Measurements from ENCODE around the gene TRIM5. TPM values are rescaled to one million over a fixed set of nuclear protein-coding genes. Genes with fewer than 3 reads are reported as not detected.
"Not testable (repeated sequence)": the region's sequence is repeated elsewhere in the genome, so short reads cannot be mapped to it uniquely, and the experiment has no call there.

TRIM5 gene
- polyA plus RNA-seq, 1 donor = 23.9 TPM

- Histone ChIP-seq H3K36me3 (ENCODE audit: control insufficient read depth, insufficient read depth, low read length) (peaks cover 31% of the 10 kb centered on the region), H3K27ac (ENCODE audit: low read length) (no peak overlapping the region), H3K27me3 (ENCODE audit: control insufficient read depth, insufficient read depth, low read length) (no peaks in the 10 kb centered on the region), H3K4me3 (ENCODE audit: low read length) (no peak overlapping the region), H3K4me1 (ENCODE audit: control insufficient read depth, insufficient read depth, low read length) (no peaks in the 10 kb centered on the region), H3K9me3 (ENCODE audit: control insufficient read depth, low read depth, low read length) (no peaks in the 10 kb centered on the region)
- no peak for DNase-seq
- WGBS (ENCODE audit: insufficient coverage, low lambda C conversion rate) = no CpG with 5 or more reads among the region's 5 CpGs
Measured at GRCh38 chr11:5665746-5666401, 19.0 kb downstream of the TRIM5 start.

- H3K4me1 ChIP-seq (ENCODE audit: control insufficient read depth, insufficient read depth, low read length) = no peaks in the 10 kb centered on the region
- DNase-seq = no peak
- no peaks in the 10 kb centered on the region for H3K9me3 ChIP-seq (ENCODE audit: control insufficient read depth, low read depth, low read length)
- no CpG with 5 or more reads among the region's 4 CpGs for WGBS (ENCODE audit: insufficient coverage, low lambda C conversion rate)
- H3K27me3 ChIP-seq (ENCODE audit: control insufficient read depth, insufficient read depth, low read length) = no peaks in the 10 kb centered on the region
- no peak overlapping the region for H3K4me3 ChIP-seq (ENCODE audit: low read length)
- peaks cover 26% of the 10 kb centered on the region for H3K36me3 ChIP-seq (ENCODE audit: control insufficient read depth, insufficient read depth, low read length)
- no peak overlapping the region for H3K27ac ChIP-seq (ENCODE audit: low read length)
Measured at GRCh38 chr11:5665051-5665570, 19.8 kb downstream of the TRIM5 start.

- Histone ChIP-seq H3K27ac (ENCODE audit: low read length) (no peak overlapping the region), H3K36me3 (ENCODE audit: control insufficient read depth, insufficient read depth, low read length) (peaks cover 22% of the 10 kb centered on the region), H3K4me3 (ENCODE audit: low read length) (no peak overlapping the region), H3K4me1 (ENCODE audit: control insufficient read depth, insufficient read depth, low read length) (no peaks in the 10 kb centered on the region), H3K27me3 (ENCODE audit: control insufficient read depth, insufficient read depth, low read length) (no peaks in the 10 kb centered on the region), H3K9me3 (ENCODE audit: control insufficient read depth, low read depth, low read length) (no peaks in the 10 kb centered on the region)
- no peak for DNase-seq
- no CpG with 5 or more reads among the region's 2 CpGs for WGBS (ENCODE audit: insufficient coverage, low lambda C conversion rate)
Measured at GRCh38 chr11:5663511-5663910, 21.4 kb downstream of the TRIM5 start.

- Histone ChIP-seq H3K9me3 (ENCODE audit: control insufficient read depth, low read depth, low read length) (no peaks in the 10 kb centered on the region), H3K4me3 (ENCODE audit: low read length) (no peak overlapping the region), H3K27ac (ENCODE audit: low read length) (no peak overlapping the region), H3K36me3 (ENCODE audit: control insufficient read depth, insufficient read depth, low read length) (peaks cover 2% of the 10 kb centered on the region), H3K4me1 (ENCODE audit: control insufficient read depth, insufficient read depth, low read length) (no peaks in the 10 kb centered on the region), H3K27me3 (ENCODE audit: control insufficient read depth, insufficient read depth, low read length) (no peaks in the 10 kb centered on the region)
- no peak for DNase-seq
- WGBS (ENCODE audit: insufficient coverage, low lambda C conversion rate) = no CpG with 5 or more reads among the region's 5 CpGs
Measured at GRCh38 chr11:5658318-5658717, 26.6 kb downstream of the TRIM5 start.

- not testable (repeated sequence) for H3K9me3 ChIP-seq (ENCODE audit: control insufficient read depth, low read depth, low read length); DNase-seq; H3K4me1 ChIP-seq (ENCODE audit: control insufficient read depth, insufficient read depth, low read length); H3K27ac ChIP-seq (ENCODE audit: low read length); H3K36me3 ChIP-seq (ENCODE audit: control insufficient read depth, insufficient read depth, low read length); H3K27me3 ChIP-seq (ENCODE audit: control insufficient read depth, insufficient read depth, low read length); H3K4me3 ChIP-seq (ENCODE audit: low read length)
- no CpG with 5 or more reads among the region's 2 CpGs for WGBS (ENCODE audit: insufficient coverage, low lambda C conversion rate)
Measured at GRCh38 chr11:5656956-5657355, 27.9 kb downstream of the TRIM5 start.

GRCh38 chr11:5655474-5655873, 29.4 kb downstream of the TRIM5 start:
- Histone ChIP-seq H3K27me3 (ENCODE audit: control insufficient read depth, insufficient read depth, low read length) (no peaks in the 10 kb centered on the region), H3K4me1 (ENCODE audit: control insufficient read depth, insufficient read depth, low read length) (no peaks in the 10 kb centered on the region), H3K9me3 (ENCODE audit: control insufficient read depth, low read depth, low read length) (no peaks in the 10 kb centered on the region), H3K4me3 (ENCODE audit: low read length) (no peak overlapping the region), H3K36me3 (ENCODE audit: control insufficient read depth, insufficient read depth, low read length) (no peaks in the 10 kb centered on the region), H3K27ac (ENCODE audit: low read length) (no peak overlapping the region)
- DNase-seq = no peak
- 100% methylated on average over 3 of the region's 4 CpGs for WGBS (ENCODE audit: insufficient coverage, low lambda C conversion rate)

- H3K9me3 ChIP-seq (ENCODE audit: control insufficient read depth, low read depth, low read length) = no peaks in the 10 kb centered on the region
- no peak overlapping the region for H3K27ac ChIP-seq (ENCODE audit: low read length)
- DNase-seq = no peak
- peaks cover 18% of the 10 kb centered on the region for H3K36me3 ChIP-seq (ENCODE audit: control insufficient read depth, insufficient read depth, low read length)
- no peaks in the 10 kb centered on the region for H3K27me3 ChIP-seq (ENCODE audit: control insufficient read depth, insufficient read depth, low read length)
- 100% methylated on average over 1 of the region's 3 CpGs for WGBS (ENCODE audit: insufficient coverage, low lambda C conversion rate)
- no peak overlapping the region for H3K4me3 ChIP-seq (ENCODE audit: low read length)
- H3K4me1 ChIP-seq (ENCODE audit: control insufficient read depth, insufficient read depth, low read length) = no peaks in the 10 kb centered on the region
Measured at GRCh38 chr11:5646139-5646538, 38.7 kb downstream of the TRIM5 start.

GRCh38 chr11:5643585-5643984, 41.3 kb downstream of the TRIM5 start:
- Histone ChIP-seq H3K27ac (ENCODE audit: low read length) (no peak overlapping the region), H3K4me1 (ENCODE audit: control insufficient read depth, insufficient read depth, low read length) (no peaks in the 10 kb centered on the region), H3K27me3 (ENCODE audit: control insufficient read depth, insufficient read depth, low read length) (no peaks in the 10 kb centered on the region), H3K9me3 (ENCODE audit: control insufficient read depth, low read depth, low read length) (no peaks in the 10 kb centered on the region), H3K36me3 (ENCODE audit: control insufficient read depth, insufficient read depth, low read length) (peaks cover 19% of the 10 kb centered on the region), H3K4me3 (ENCODE audit: low read length) (no peak overlapping the region)
- DNase-seq = no peak

- DNase-seq = no peak
- H3K9me3 ChIP-seq (ENCODE audit: control insufficient read depth, low read depth, low read length) = no peaks in the 10 kb centered on the region
- no peaks in the 10 kb centered on the region for H3K27me3 ChIP-seq (ENCODE audit: control insufficient read depth, insufficient read depth, low read length)
- H3K4me3 ChIP-seq (ENCODE audit: low read length) = no peak overlapping the region
- no peak overlapping the region for H3K27ac ChIP-seq (ENCODE audit: low read length)
- H3K36me3 ChIP-seq (ENCODE audit: control insufficient read depth, insufficient read depth, low read length) = peaks cover 29% of the 10 kb centered on the region
- no peaks in the 10 kb centered on the region for H3K4me1 ChIP-seq (ENCODE audit: control insufficient read depth, insufficient read depth, low read length)
- 80% methylated on average over 1 of the region's 1 CpG for WGBS (ENCODE audit: insufficient coverage, low lambda C conversion rate)
Measured at GRCh38 chr11:5639953-5640352, 44.9 kb downstream of the TRIM5 start.

- no peak overlapping the region for H3K4me3 ChIP-seq (ENCODE audit: low read length)
- H3K27ac ChIP-seq (ENCODE audit: low read length) = no peak overlapping the region
- no peak for DNase-seq
- no peaks in the 10 kb centered on the region for H3K4me1 ChIP-seq (ENCODE audit: control insufficient read depth, insufficient read depth, low read length)
- peaks cover 16% of the 10 kb centered on the region for H3K36me3 ChIP-seq (ENCODE audit: control insufficient read depth, insufficient read depth, low read length)
- no peaks in the 10 kb centered on the region for H3K9me3 ChIP-seq (ENCODE audit: control insufficient read depth, low read depth, low read length)
- no peaks in the 10 kb centered on the region for H3K27me3 ChIP-seq (ENCODE audit: control insufficient read depth, insufficient read depth, low read length)
- no CpG with 5 or more reads among the region's 5 CpGs for WGBS (ENCODE audit: insufficient coverage, low lambda C conversion rate)
Measured at GRCh38 chr11:5631969-5632635, 52.8 kb downstream of the TRIM5 start.

GRCh38 chr11:5631417-5631816, 53.5 kb downstream of the TRIM5 start:
- Histone ChIP-seq H3K9me3 (ENCODE audit: control insufficient read depth, low read depth, low read length) (no peaks in the 10 kb centered on the region), H3K36me3 (ENCODE audit: control insufficient read depth, insufficient read depth, low read length) (peaks cover 14% of the 10 kb centered on the region), H3K4me1 (ENCODE audit: control insufficient read depth, insufficient read depth, low read length) (no peaks in the 10 kb centered on the region), H3K27me3 (ENCODE audit: control insufficient read depth, insufficient read depth, low read length) (no peaks in the 10 kb centered on the region), H3K27ac (ENCODE audit: low read length) (no peak overlapping the region), H3K4me3 (ENCODE audit: low read length) (no peak overlapping the region)
- WGBS (ENCODE audit: insufficient coverage, low lambda C conversion rate) = 94% methylated on average over 2 of the region's 2 CpGs
- no peak for DNase-seq
